Suprapubic skin (tissue), 4 donors: ENCODE measurements around the gene IGF2BP2.

Source experiments
- POLR2A ChIP-seq, 2 donors: fragments of 450-650 bp; IDR thresholded peaks; one replicate each; pipeline ENCODE4 v1.6.1; 2017; ENCODE audit warnings: antibody characterized with exemption in 2 of 2, mild to moderate bottlenecking in 2 of 2, moderate library complexity in 2 of 2
- POLR2AphosphoS5 ChIP-seq, 3 donors: sonication (generic); formaldehyde crosslinking; IDR thresholded peaks; one replicate each; pipeline ENCODE4 v1.6.1; 2017; ENCODE audit warnings: antibody characterized with exemption in 3 of 3
- TF ChIP-seq, protein P1 (sequence below), 2 donors: fragments of 200-600 bp in 1 of 2; fragments of 450-650 bp in 1 of 2; sonication (generic) in 1 of 2; IDR thresholded peaks; one replicate each; pipeline ENCODE4 v1.5.1; 2016 to 2019; ENCODE audit warnings: antibody characterized with exemption in 2 of 2, mild to moderate bottlenecking in 1 of 2, moderate library complexity in 1 of 2

DNA sequence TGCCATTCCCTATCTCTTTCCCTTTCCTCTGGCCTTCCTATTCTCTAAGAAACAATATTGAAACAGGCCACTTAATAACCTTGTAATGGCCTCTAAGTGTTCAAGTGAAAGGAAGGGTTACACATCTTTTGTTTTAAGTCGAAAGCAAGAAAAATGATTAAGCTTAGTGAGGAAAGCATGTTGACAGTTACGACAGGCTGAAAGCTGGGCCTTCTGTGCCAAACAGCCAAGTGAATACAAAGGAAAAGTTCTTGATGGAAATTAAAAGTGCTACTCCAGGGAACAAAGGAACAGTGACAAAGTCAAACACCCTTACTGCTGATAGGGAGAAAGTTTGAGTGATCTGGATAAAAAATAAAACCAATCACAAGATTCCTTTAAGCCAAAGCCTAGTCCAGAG is 184.5 kb downstream of the IGF2BP2 start:
- TF ChIP-seq, protein P1, sequence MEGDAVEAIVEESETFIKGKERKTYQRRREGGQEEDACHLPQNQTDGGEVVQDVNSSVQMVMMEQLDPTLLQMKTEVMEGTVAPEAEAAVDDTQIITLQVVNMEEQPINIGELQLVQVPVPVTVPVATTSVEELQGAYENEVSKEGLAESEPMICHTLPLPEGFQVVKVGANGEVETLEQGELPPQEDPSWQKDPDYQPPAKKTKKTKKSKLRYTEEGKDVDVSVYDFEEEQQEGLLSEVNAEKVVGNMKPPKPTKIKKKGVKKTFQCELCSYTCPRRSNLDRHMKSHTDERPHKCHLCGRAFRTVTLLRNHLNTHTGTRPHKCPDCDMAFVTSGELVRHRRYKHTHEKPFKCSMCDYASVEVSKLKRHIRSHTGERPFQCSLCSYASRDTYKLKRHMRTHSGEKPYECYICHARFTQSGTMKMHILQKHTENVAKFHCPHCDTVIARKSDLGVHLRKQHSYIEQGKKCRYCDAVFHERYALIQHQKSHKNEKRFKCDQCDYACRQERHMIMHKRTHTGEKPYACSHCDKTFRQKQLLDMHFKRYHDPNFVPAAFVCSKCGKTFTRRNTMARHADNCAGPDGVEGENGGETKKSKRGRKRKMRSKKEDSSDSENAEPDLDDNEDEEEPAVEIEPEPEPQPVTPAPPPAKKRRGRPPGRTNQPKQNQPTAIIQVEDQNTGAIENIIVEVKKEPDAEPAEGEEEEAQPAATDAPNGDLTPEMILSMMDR (IDR thresholded peaks at IDR 0.05): no peak
- TF ChIP-seq POLR2A (IDR thresholded peaks at IDR 0.05): no peak
- no peak for TF ChIP-seq POLR2AphosphoS5 (IDR thresholded peaks at IDR 0.05)
